PFSK-1 (cell line): ENCODE results near the gene FPR2.

Source experiments
- FOXP2 ChIP-seq: optimal IDR thresholded peaks from 2 replicates; pipeline ENCODE3; 2011; ENCODE audit warnings: borderline replicate concordance, control low read depth, inconsistent platforms; ENCODE audit not compliant: insufficient read depth; ENCODE audit errors: extremely low read length, extremely low read depth
- POLR2AphosphoS5 ChIP-seq: IDR thresholded peaks from 2 replicates; pipeline ENCODE4 v1.6.1; 2012; ENCODE audit warnings: low read depth, mild to moderate bottlenecking, control low read depth, low read length, moderate library complexity
- TAF1 ChIP-seq: IDR thresholded peaks from 2 replicates; pipeline ENCODE4 v1.6.1; 2012; ENCODE audit warnings: low read length, control low read depth, borderline replicate concordance; ENCODE audit not compliant: insufficient read depth
- TF ChIP-seq, protein P1 (sequence below), 2 experiments: IDR thresholded peaks; 2 replicates each; pipeline versions ENCODE4 v1.6.1 to v1.8.0; 2011 to 2012; ENCODE audit warnings: low read depth in 2 of 2, low read length in 2 of 2, control low read depth in 1 of 2, inconsistent platforms in 1 of 2, mild to moderate bottlenecking in 1 of 2, moderate library complexity in 1 of 2; ENCODE audit not compliant: insufficient read depth in 1 of 2

DNA sequence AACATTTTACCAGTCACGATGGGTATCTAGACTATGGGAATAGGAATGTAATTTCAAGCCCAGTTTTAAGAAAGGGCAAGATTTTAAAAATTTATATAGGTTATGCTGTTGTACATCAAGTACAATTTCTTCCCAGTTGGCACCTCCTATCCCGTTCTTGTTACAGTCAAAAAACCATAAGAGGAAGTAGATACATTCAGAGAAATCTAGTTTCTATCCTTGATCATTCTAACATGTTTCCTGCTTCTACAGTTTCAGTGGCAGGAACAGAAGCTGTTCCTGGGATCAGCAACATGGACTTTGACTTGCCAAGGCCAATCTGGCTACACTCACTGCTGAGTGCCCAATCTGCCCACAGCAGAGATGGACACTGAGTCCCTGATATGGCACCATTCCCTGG is 19.3 kb downstream of the FPR2 start:
- TF ChIP-seq, protein P1, sequence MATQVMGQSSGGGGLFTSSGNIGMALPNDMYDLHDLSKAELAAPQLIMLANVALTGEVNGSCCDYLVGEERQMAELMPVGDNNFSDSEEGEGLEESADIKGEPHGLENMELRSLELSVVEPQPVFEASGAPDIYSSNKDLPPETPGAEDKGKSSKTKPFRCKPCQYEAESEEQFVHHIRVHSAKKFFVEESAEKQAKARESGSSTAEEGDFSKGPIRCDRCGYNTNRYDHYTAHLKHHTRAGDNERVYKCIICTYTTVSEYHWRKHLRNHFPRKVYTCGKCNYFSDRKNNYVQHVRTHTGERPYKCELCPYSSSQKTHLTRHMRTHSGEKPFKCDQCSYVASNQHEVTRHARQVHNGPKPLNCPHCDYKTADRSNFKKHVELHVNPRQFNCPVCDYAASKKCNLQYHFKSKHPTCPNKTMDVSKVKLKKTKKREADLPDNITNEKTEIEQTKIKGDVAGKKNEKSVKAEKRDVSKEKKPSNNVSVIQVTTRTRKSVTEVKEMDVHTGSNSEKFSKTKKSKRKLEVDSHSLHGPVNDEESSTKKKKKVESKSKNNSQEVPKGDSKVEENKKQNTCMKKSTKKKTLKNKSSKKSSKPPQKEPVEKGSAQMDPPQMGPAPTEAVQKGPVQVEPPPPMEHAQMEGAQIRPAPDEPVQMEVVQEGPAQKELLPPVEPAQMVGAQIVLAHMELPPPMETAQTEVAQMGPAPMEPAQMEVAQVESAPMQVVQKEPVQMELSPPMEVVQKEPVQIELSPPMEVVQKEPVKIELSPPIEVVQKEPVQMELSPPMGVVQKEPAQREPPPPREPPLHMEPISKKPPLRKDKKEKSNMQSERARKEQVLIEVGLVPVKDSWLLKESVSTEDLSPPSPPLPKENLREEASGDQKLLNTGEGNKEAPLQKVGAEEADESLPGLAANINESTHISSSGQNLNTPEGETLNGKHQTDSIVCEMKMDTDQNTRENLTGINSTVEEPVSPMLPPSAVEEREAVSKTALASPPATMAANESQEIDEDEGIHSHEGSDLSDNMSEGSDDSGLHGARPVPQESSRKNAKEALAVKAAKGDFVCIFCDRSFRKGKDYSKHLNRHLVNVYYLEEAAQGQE (IDR thresholded peaks at IDR 0.05; ENCODE audit: insufficient read depth in 1 of 2, low read depth in 2 of 2, low read length in 2 of 2), result no peak
- no peak for TF ChIP-seq POLR2AphosphoS5
- TF ChIP-seq FOXP2, result no peak
- no peak for TF ChIP-seq TAF1
